MCF 10A (cell line): ENCODE data around the gene CNP. TPM values are rescaled to one million over a fixed set of nuclear protein-coding genes. Genes with fewer than 3 reads are reported as not detected.

ENCODE experiments used
- BruUV-seq: library from RNA; stranded (reverse); fragments of 400-500 nt; replicated peaks from 2 replicates; lab custom pipeline; 2021; lab: Mats Ljungman, UMichigan
- CTCF ChIA-PET: fragments of 300-600 bp; sonication (Branson Sonifier 250); formaldehyde crosslinking; extraction: SDS; loops from one replicate; lab custom pipeline; 2021; ENCODE audit warnings: antibody characterized with exemption, inconsistent platforms; lab: Yijun Ruan, JAX
- POLR2A ChIA-PET: fragments of 300-600, 350-650 bp; sonication (Branson Sonifier 250); formaldehyde crosslinking; extraction: SDS; loops from one replicate; lab custom pipeline; 2020; ENCODE audit warnings: antibody characterized with exemption, inconsistent platforms; lab: Yijun Ruan, JAX
- DNase-seq: peaks from one replicate; pipeline ENCODE4 v3.0.0-alpha.2; 2018; ENCODE audit not compliant: unreplicated experiment
- H3K27ac Mint-ChIP-seq: one replicate; pipeline ENCODE4 v1.8.0; 2022; ENCODE audit warnings: mild to moderate bottlenecking, low read depth, mixed read lengths; ENCODE audit not compliant: unreplicated experiment
- H3K27me3 Mint-ChIP-seq: one replicate; pipeline ENCODE4 v1.8.0; 2022; ENCODE audit warnings: mixed read lengths; ENCODE audit not compliant: insufficient read depth, unreplicated experiment
- H3K36me3 Mint-ChIP-seq: one replicate; pipeline ENCODE4 v1.8.0; 2022; ENCODE audit warnings: mild to moderate bottlenecking, moderate library complexity, mixed read lengths; ENCODE audit not compliant: insufficient read depth, unreplicated experiment
- H3K4me1 Mint-ChIP-seq: one replicate; pipeline ENCODE4 v1.8.0; 2022; ENCODE audit warnings: mixed read lengths; ENCODE audit not compliant: insufficient read depth, unreplicated experiment
- H3K4me3 Mint-ChIP-seq: one replicate; pipeline ENCODE4 v1.8.0; 2022; ENCODE audit warnings: mild to moderate bottlenecking, moderate library complexity, mixed read lengths; ENCODE audit not compliant: unreplicated experiment
- H3K9me3 Mint-ChIP-seq: one replicate; pipeline ENCODE4 v1.8.0; 2022; ENCODE audit warnings: mixed read lengths; ENCODE audit not compliant: unreplicated experiment
- intact Hi-C: fragments of 100-400 bp; cut with micrococcal nuclease; formaldehyde crosslinking; loops from 2 replicates; pipeline ENCODE4 v1.14.1; 2022
- total RNA-seq: library from RNA; stranded (reverse); gene quantifications from 2 replicates; pipeline ENCODE4 v1.2.3, GENCODE V29; 2022
- TF ChIP-seq, protein P1 (sequence below): fragments of 200-600 bp; IDR thresholded peaks from one replicate; pipeline ENCODE4 v1.8.0; 2022; ENCODE audit warnings: antibody characterized with exemption, mild to moderate bottlenecking; ENCODE audit not compliant: unreplicated experiment

The CNP gene
- total RNA-seq, 1 experiment from 2014 or later, result 46.2 TPM

DNA sequence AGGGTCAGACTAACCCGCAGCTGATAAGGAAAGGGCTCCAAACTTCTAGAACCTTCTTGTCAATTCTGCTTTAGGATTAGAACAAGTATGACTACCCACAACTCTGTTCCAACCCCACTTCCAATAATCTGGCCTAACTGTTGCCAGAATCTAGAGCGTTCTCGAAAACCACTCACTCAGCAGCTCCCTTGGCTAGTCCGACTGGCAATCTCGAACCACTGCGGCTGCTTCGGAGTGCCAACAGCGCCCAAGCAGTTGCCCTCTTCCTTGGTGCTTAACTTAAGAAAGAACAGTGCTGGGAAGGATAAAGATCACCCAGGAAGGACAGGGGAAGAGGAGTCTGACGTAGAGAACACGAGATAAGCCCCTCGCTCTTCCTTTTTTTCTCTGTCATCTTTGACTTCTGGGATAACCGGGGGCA, 49.8 kb downstream of the CNP start:
- intact Hi-C loops, result loop anchor here (2.0 kb wide), 1 partner anchor 50 kb away; the partner anchor contains the start of gene CNP
- no TSS peak for BruUV-seq

DNA sequence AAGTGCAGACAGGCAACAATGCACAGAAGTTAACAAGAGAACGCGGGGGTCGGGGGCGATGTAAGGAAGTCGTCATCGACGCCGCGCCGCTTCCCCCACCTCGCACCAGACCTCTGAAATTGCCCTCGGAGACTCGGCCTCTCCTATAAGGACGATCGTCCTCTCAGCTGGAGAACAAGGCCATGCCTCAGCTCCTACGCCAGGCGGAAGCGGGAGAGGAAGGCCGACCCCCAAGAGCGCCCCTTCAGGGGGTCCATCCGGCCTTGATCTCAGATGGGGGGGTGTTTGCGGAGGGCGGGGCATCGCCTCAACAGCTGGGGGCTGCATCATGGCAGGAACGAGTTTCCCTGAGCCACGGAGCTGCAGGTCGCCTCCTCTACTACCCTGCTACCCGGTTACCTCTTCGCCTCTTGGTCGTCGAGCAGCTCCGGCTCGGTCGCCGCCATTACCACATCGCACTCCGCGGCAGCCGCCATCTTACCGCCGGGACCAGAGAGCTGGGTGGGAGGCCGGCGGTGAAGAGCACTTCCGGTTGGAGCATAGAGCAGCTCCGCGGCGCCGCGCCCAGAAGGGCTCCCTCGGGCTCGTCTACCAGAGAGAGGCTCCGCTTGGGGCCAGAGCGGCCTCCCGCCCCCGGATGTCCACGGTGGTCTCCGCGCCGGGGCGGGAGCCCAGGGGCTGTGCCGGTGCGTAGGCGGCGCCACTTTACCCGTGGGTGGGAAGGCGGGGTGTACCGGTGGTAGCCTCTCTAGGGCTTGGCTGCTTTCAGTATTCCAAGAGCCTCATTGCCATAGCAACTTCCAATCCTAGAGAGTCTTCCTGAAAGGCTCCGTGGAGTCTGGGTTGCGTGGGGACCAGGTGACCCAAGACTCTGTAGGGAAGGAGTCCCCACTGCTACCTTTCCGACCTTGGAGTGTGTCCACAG, 50.6 kb downstream of the CNP start, which contains the start of gene DNAJC7:
TSS of gene DNAJC7 (minus strand) at position 499 of the 925 bp plus-strand sequence. CDS start at position 476, 23 bp downstream.
- POLR2A ChIA-PET, result interaction anchor here (0.5 to 6.8 kb wide), 41 partner anchors 8 to 757 kb away, joined by 3 to 138 read pairs (median 3); partner anchors contain the start of genes ACLY, CAVIN1, CNP and DHX58
- Mint-ChIP-seq H3K4me3 (peak within 1 kb of the TSS; percentile 99), H3K36me3 (peaks cover 17% of the 10 kb centered on the region), H3K4me1 (peaks cover 34% of the 10 kb centered on the region), H3K27ac (peak within 1 kb of the TSS; percentile 99), H3K27me3 (no peaks in the 10 kb centered on the region), H3K9me3 (no peaks in the 10 kb centered on the region)
- TF ChIP-seq, protein P1, sequence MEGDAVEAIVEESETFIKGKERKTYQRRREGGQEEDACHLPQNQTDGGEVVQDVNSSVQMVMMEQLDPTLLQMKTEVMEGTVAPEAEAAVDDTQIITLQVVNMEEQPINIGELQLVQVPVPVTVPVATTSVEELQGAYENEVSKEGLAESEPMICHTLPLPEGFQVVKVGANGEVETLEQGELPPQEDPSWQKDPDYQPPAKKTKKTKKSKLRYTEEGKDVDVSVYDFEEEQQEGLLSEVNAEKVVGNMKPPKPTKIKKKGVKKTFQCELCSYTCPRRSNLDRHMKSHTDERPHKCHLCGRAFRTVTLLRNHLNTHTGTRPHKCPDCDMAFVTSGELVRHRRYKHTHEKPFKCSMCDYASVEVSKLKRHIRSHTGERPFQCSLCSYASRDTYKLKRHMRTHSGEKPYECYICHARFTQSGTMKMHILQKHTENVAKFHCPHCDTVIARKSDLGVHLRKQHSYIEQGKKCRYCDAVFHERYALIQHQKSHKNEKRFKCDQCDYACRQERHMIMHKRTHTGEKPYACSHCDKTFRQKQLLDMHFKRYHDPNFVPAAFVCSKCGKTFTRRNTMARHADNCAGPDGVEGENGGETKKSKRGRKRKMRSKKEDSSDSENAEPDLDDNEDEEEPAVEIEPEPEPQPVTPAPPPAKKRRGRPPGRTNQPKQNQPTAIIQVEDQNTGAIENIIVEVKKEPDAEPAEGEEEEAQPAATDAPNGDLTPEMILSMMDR, result no peak
- intact Hi-C loops, result loop anchor here (2.0 kb wide), 1 partner anchor 50 kb away; the partner anchor contains the start of gene CNP
- DNase-seq, result peak; percentile 84
- TSS peak; percentile 62 for BruUV-seq
- CTCF ChIA-PET, result interaction anchor here (0.5 to 1.6 kb wide), 15 partner anchors 48 to 1271 kb away, joined by 3 to 11 read pairs (median 3); no protein-coding TSS in a partner anchor

More for the DNA sequence above, 49.8 kb downstream of the CNP start:
- CTCF ChIA-PET, result interaction anchor here (0.5 to 1.4 kb wide), 7 partner anchors 15 to 711 kb away, joined by 3 to 4 read pairs (median 3); no protein-coding TSS in a partner anchor
- no peaks in the 10 kb centered on the region for H3K27me3 Mint-ChIP-seq
- H3K36me3 Mint-ChIP-seq, result peaks cover 10% of the 10 kb centered on the region
- peak; percentile 18 for DNase-seq
- POLR2A ChIA-PET, result interaction anchor here (0.5 to 6.8 kb wide), 20 partner anchors 9 to 504 kb away, joined by 3 to 138 read pairs (median 6); partner anchors contain the start of genes ACLY, CNP, DHX58 and EIF1
- H3K27ac Mint-ChIP-seq, result peak overlapping the region; percentile 99
- no peaks in the 10 kb centered on the region for H3K9me3 Mint-ChIP-seq
- TF ChIP-seq, protein P1, result no peak
- H3K4me3 Mint-ChIP-seq, result peak overlapping the region; percentile 99
- H3K4me1 Mint-ChIP-seq, result peaks cover 36% of the 10 kb centered on the region

DNA sequence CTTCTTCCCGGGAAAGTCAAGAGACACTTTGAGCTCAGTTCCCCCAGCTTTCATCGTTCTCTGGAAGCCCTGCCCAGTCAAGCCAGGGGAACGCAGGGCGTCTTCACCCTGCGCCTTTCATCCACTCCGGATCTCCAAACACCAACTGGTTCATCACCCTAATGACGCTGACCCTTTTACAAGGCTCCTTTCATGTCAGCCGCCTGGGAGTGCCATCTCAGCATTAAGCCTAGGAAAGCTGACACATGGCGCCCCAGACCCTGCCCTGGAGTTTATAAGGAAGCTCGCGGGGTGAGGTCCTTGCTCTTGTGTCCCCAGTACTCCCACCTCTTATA, 51.2 kb downstream of the CNP start:
- ChIA-PET CTCF (interaction anchor here (0.6 to 1.7 kb wide), 14 partner anchors 11 to 218 kb away, joined by 3 to 11 read pairs (median 3); no protein-coding TSS in a partner anchor), POLR2A (interaction anchor here (0.5 to 6.8 kb wide), 35 partner anchors 9 to 756 kb away, joined by 3 to 138 read pairs (median 3); partner anchors contain the start of genes ACLY, CAVIN1, CNP and DHX58)
- no TSS peak for BruUV-seq
- Mint-ChIP-seq H3K4me1 (peaks cover 31% of the 10 kb centered on the region), H3K27ac (peak overlapping the region; percentile 99), H3K36me3 (peaks cover 23% of the 10 kb centered on the region), H3K27me3 (no peaks in the 10 kb centered on the region), H3K4me3 (peak overlapping the region; percentile 99), H3K9me3 (no peaks in the 10 kb centered on the region)
- intact Hi-C loops, result loop anchor here (2.0 kb wide), 1 partner anchor 51 kb away; the partner anchor contains the start of gene CNP
- DNase-seq, result no peak
- TF ChIP-seq, protein P1, result no peak
